HL-60 (cell line): ENCODE results near the gene HPSE2.

Source experiments
- DNase-seq, 2 experiments: peaks; one replicate each; pipeline ENCODE4 v3.0.0-alpha.2; 2010 to 2020; ENCODE audit warnings: low read depth in 1 of 2, low spot score in 1 of 2
- H3K27ac ChIP-seq: fragments of 250-450 bp; sonication (Bioruptor Pico); replicated peaks from 2 replicates; pipeline ENCODE4 v1.5.1; 2020; ENCODE audit warnings: mild to moderate bottlenecking, moderate library complexity
- H3K27me3 ChIP-seq: fragments of 250-450 bp; sonication (Bioruptor Pico); 2 replicates; pipeline ENCODE4 v1.5.1; 2021; ENCODE audit warnings: mild to moderate bottlenecking, moderate library complexity; ENCODE audit not compliant: insufficient read depth, poor library complexity, severe bottlenecking
- H3K4me3 ChIP-seq: replicated peaks from 2 replicates; pipeline ENCODE4 v1.5.1; 2011; ENCODE audit warnings: mild to moderate bottlenecking, control low read depth, low read length; ENCODE audit not compliant: insufficient read depth
- CTCF ChIP-seq: IDR thresholded peaks from one replicate; pipeline ENCODE4 v1.5.1; 2011; ENCODE audit warnings: low read length, control low read depth, inconsistent platforms; ENCODE audit not compliant: insufficient read depth
- GABPA ChIP-seq: IDR thresholded peaks from 2 replicates; pipeline ENCODE4 v1.6.1; 2012; ENCODE audit warnings: low read depth
- POLR2AphosphoS5 ChIP-seq: IDR thresholded peaks from 2 replicates; pipeline ENCODE4 v1.6.1; 2012; ENCODE audit warnings: low read depth
- REST ChIP-seq: IDR thresholded peaks from 2 replicates; pipeline ENCODE4 v1.6.1; 2012; ENCODE audit warnings: low read depth; ENCODE audit not compliant: insufficient replicate concordance
- SPI1 ChIP-seq: IDR thresholded peaks from 2 replicates; pipeline ENCODE4 v1.6.1; 2012; ENCODE audit warnings: low read depth, mild to moderate bottlenecking, borderline replicate concordance
- long read RNA-seq: library from polyadenylated mRNA; unstranded; transcript quantifications from one replicate; pipeline ENCODE4 v2.0.0, GENCODE V29; 2020

Gene HPSE2
- long read RNA-seq, partial matches to known transcripts, result 0 of 1 reads
- long read RNA-seq, other reads (novel, unspliced or antisense), result 1 of 1 reads

GRCh38 chr10:99235658-99236626, at the start of gene HPSE2:
HPSE2 (minus strand) TSS chr10:99235852.
- no peak within 1 kb of the TSS for H3K4me3 ChIP-seq
- no peak for DNase-seq
- TF ChIP-seq SPI1, result no peak
- no peak for TF ChIP-seq POLR2AphosphoS5
- no peak for TF ChIP-seq CTCF
- no peak for TF ChIP-seq REST
- TF ChIP-seq GABPA, result no peak
- H3K27me3 ChIP-seq, result peaks cover 56% of the 10 kb centered on the region
- no peak within 1 kb of the TSS for H3K27ac ChIP-seq

GRCh38 chr10:99280472-99280871, 44.8 kb upstream of the HPSE2 start:
- no peak overlapping the region for H3K4me3 ChIP-seq
- DNase-seq, result no peak
- peaks cover 9% of the 10 kb centered on the region for H3K27me3 ChIP-seq
- TF ChIP-seq SPI1, result no peak
- TF ChIP-seq CTCF, result no peak
- TF ChIP-seq POLR2AphosphoS5, result no peak
- no peak for TF ChIP-seq REST
- no peak for TF ChIP-seq GABPA
- no peak overlapping the region for H3K27ac ChIP-seq

- Histone ChIP-seq H3K4me3 (no peak overlapping the region), H3K27ac (no peak overlapping the region), H3K27me3 (peaks cover 9% of the 10 kb centered on the region)
- TF ChIP-seq POLR2AphosphoS5 (no peak), SPI1 (no peak), GABPA (no peak), REST (no peak), CTCF (no peak)
- DNase-seq, result no peak
Observed at GRCh38 chr10:99279626-99280111, 44.0 kb upstream of the HPSE2 start.
